SU-DHL-6 (cell line): Measurements from ENCODE around the gene UBALD2.
A peak's percentile ranks its signal among the peaks of the same experiment; 100 is the strongest.
"Not testable (repeated sequence)": the region's sequence is repeated elsewhere in the genome, so short reads cannot be mapped to it uniquely, and the experiment has no call there.

Source experiments
- H2AFZ ChIP-seq: fragments of 200-600 bp; sonication (generic); 2 replicates; pipeline ENCODE4 v1.6.1; 2014; ENCODE audit warnings: low read depth, mild to moderate bottlenecking, moderate library complexity, mixed read lengths, antibody characterized with exemption, low read length; ENCODE audit not compliant: severe bottlenecking
- H3F3A ChIP-seq: fragments of 200-600 bp; shearing (Covaris generic); 2 replicates; pipeline ENCODE4 v1.6.0; 2016; ENCODE audit warnings: antibody characterized with exemption, mild to moderate bottlenecking; ENCODE audit not compliant: insufficient read depth
- H3K27ac ChIP-seq: fragments of 200-600 bp; sonication (generic); 2 replicates; pipeline ENCODE4 v1.5.1; 2016; ENCODE audit warnings: low read depth, mild to moderate bottlenecking, low read length, moderate library complexity, mixed read lengths
- H3K27me3 ChIP-seq: fragments of 200-600 bp; sonication (generic), shearing (Covaris generic); 2 replicates; pipeline ENCODE4 v1.6.0; 2014; ENCODE audit warnings: mild to moderate bottlenecking, low read length
- H3K36me3 ChIP-seq: fragments of 200-600 bp; sonication (generic); 2 replicates; pipeline ENCODE4 v1.6.1; 2014; ENCODE audit warnings: mild to moderate bottlenecking, low read length, mixed read lengths
- H3K4me2 ChIP-seq: fragments of 300-600, 200-600 bp; shearing (Covaris generic), sonication (generic); 2 replicates; pipeline ENCODE4 v1.6.0; 2014; ENCODE audit warnings: low read length, low read depth, mild to moderate bottlenecking; ENCODE audit not compliant: poor library complexity, severe bottlenecking
- H3K4me3 ChIP-seq: fragments of 200-600 bp; sonication (generic); 2 replicates; pipeline ENCODE4 v1.5.1; 2014; ENCODE audit warnings: antibody characterized with exemption, low read length, mild to moderate bottlenecking, mixed read lengths; ENCODE audit not compliant: insufficient read depth, poor library complexity, severe bottlenecking
- H3K79me2 ChIP-seq: fragments of 200-600 bp; sonication (generic); 2 replicates; pipeline ENCODE4 v1.6.1; 2014; ENCODE audit warnings: mild to moderate bottlenecking, low read length, moderate library complexity; ENCODE audit not compliant: insufficient read depth
- H3K9ac ChIP-seq: fragments of 200-600 bp; sonication (generic); 2 replicates; pipeline ENCODE4 v1.7.0; 2014; ENCODE audit warnings: mild to moderate bottlenecking, low read length
- H3K9me2 ChIP-seq: fragments of 200-600 bp; sonication (generic); replicated peaks from 2 replicates; pipeline ENCODE4 v1.6.1; 2014; ENCODE audit warnings: low read length; ENCODE audit not compliant: insufficient read depth
- H3K9me3 ChIP-seq: fragments of 200-600 bp; sonication (generic); 2 replicates; pipeline ENCODE4 v1.6.1; 2014; ENCODE audit warnings: low read length, mixed read lengths; ENCODE audit not compliant: insufficient read depth
- H4K20me1 ChIP-seq: fragments of 200-600 bp; sonication (generic); 2 replicates; pipeline ENCODE4 v1.6.1; 2014; ENCODE audit warnings: low read depth, mild to moderate bottlenecking, antibody characterized with exemption, low read length, moderate library complexity, mixed read lengths
- EZH2phosphoT487 ChIP-seq: fragments of 200-600 bp; sonication (generic), shearing (Covaris generic); conservative IDR thresholded peaks from 2 replicates; pipeline ENCODE4 v1.6.1; 2018; ENCODE audit warnings: mild to moderate bottlenecking, antibody characterized with exemption, low read length, moderate library complexity, mixed read lengths
- TF ChIP-seq, protein P1 (sequence below): fragments of 200-600 bp; sonication (generic); IDR thresholded peaks from one replicate; pipeline ENCODE4 v1.5.1; 2017; ENCODE audit warnings: antibody characterized with exemption, mild to moderate bottlenecking, low read length, moderate library complexity; ENCODE audit not compliant: insufficient read depth, poor library complexity, severe bottlenecking

Gene UBALD2

DNA sequence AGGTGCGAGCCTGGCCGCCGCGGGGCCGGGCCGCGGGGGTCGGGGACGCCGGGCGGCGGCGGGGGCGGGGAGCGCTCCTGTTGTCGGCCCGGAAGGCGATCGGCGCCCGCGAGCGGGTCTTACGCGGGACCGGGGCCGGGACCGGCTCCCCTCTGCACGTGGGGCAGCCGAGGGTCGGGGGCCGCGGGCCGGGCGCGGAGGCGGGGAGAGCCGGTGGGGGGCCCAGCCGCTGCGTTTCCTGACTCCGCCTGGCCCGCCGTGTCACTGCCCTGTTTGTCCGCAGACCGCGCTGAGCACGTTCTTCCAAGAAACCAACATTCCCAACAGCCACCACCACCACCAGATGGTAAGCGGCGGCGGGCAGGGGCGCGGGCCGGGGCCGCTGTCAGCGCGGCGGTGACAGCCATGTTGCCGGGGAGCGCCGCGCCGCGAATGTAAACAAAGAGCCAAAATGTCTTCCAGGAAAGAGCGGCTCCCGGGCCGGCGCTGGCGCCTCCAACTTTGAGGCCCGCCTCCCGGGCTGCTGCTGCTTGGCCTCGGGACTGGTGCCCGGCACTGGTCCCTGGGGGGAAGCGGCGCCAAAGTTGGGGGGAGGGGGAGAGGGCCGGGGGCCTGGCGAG lies 586 bp downstream of the UBALD2 start:
- H3K36me3 ChIP-seq, result no peaks in the 10 kb centered on the region
- peak overlapping the region; percentile 96 for H3K4me2 ChIP-seq
- peak overlapping the region; percentile 81 for H3K4me3 ChIP-seq
- H3K9me2 ChIP-seq, result no peaks in the 10 kb centered on the region
- H3K27me3 ChIP-seq, result no peaks in the 10 kb centered on the region
- H3K79me2 ChIP-seq, result peaks cover 25% of the 10 kb centered on the region
- TF ChIP-seq, protein P1, sequence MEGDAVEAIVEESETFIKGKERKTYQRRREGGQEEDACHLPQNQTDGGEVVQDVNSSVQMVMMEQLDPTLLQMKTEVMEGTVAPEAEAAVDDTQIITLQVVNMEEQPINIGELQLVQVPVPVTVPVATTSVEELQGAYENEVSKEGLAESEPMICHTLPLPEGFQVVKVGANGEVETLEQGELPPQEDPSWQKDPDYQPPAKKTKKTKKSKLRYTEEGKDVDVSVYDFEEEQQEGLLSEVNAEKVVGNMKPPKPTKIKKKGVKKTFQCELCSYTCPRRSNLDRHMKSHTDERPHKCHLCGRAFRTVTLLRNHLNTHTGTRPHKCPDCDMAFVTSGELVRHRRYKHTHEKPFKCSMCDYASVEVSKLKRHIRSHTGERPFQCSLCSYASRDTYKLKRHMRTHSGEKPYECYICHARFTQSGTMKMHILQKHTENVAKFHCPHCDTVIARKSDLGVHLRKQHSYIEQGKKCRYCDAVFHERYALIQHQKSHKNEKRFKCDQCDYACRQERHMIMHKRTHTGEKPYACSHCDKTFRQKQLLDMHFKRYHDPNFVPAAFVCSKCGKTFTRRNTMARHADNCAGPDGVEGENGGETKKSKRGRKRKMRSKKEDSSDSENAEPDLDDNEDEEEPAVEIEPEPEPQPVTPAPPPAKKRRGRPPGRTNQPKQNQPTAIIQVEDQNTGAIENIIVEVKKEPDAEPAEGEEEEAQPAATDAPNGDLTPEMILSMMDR, result no peak
- no peak for TF ChIP-seq EZH2phosphoT487
- no peaks in the 10 kb centered on the region for H3K9me3 ChIP-seq
- H2AFZ ChIP-seq, result no peak overlapping the region
- H4K20me1 ChIP-seq, result no peaks in the 10 kb centered on the region
- H3F3A ChIP-seq, result peaks cover 75% of the 10 kb centered on the region
- H3K27ac ChIP-seq, result peak overlapping the region; percentile 98
- H3K9ac ChIP-seq, result peak overlapping the region; percentile 79

DNA sequence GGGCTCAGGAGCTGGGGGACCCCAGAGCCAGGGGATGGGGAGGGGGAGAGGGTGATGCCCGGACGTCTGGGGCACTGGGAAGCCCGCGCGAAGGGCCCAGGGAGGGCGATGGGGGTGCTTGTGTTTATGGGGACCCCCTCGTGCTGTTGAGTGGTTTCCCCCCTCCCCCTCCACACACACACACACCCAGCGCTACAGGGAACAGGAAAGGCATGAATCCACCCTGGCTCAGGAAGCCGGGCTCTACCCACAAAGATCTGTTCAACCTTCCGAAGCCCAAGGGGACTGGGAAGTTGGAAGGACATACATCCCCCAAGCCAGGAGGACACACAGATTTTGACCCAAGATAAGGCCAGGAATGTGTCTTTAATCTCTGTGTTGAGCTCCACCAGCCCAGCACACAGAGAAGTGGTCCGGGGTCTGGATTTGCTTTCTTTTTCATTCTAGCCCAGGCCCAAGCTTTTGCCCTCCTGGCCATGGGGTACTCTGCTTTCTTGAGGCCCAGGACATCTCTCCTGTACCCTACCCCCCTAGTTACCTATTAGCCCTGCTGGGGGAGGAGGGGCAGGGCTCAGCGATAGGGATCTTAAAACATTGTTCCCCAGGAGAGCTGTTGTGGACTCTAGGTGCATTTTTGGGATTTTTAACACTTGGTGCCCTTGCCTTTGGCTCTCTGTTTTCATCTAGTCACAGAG lies 1.2 kb downstream of the UBALD2 start:
- peaks cover 25% of the 10 kb centered on the region for H3K79me2 ChIP-seq
- H3K9me3 ChIP-seq, result no peaks in the 10 kb centered on the region
- no peaks in the 10 kb centered on the region for H3K9me2 ChIP-seq
- peak overlapping the region; percentile 96 for H3K4me2 ChIP-seq
- H3F3A ChIP-seq, result peaks cover 75% of the 10 kb centered on the region
- H4K20me1 ChIP-seq, result no peaks in the 10 kb centered on the region
- no peak for TF ChIP-seq EZH2phosphoT487
- TF ChIP-seq, protein P1, result no peak
- no peaks in the 10 kb centered on the region for H3K36me3 ChIP-seq
- peak overlapping the region; percentile 79 for H3K9ac ChIP-seq
- H3K27me3 ChIP-seq, result no peaks in the 10 kb centered on the region
- H3K27ac ChIP-seq, result peak overlapping the region; percentile 98
- H2AFZ ChIP-seq, result no peak overlapping the region
- peak overlapping the region; percentile 81 for H3K4me3 ChIP-seq

GRCh38 chr17:76267051-76267576 lies 2.0 kb downstream of the UBALD2 start:
- TF ChIP-seq EZH2phosphoT487, result no peak
- TF ChIP-seq, protein P1, result no peak
- Histone ChIP-seq H3K4me3 (peak overlapping the region; percentile 81), H3K27me3 (no peaks in the 10 kb centered on the region), H3K9ac (peak overlapping the region; percentile 79), H4K20me1 (no peaks in the 10 kb centered on the region), H2AFZ (no peak overlapping the region), H3F3A (peaks cover 76% of the 10 kb centered on the region), H3K27ac (peak overlapping the region; percentile 98), H3K9me2 (no peaks in the 10 kb centered on the region), H3K9me3 (no peaks in the 10 kb centered on the region), H3K79me2 (peaks cover 25% of the 10 kb centered on the region), H3K36me3 (no peaks in the 10 kb centered on the region), H3K4me2 (peak overlapping the region; percentile 96)

GRCh38 chr17:76267581-76268001 lies 2.4 kb downstream of the UBALD2 start:
- H3K9me3 ChIP-seq, H3K27me3 ChIP-seq, H4K20me1 ChIP-seq, H2AFZ ChIP-seq, H3K9me2 ChIP-seq, H3K36me3 ChIP-seq: not testable (repeated sequence)
- H3K79me2 ChIP-seq, result peaks cover 25% of the 10 kb centered on the region
- peak overlapping the region; percentile 98 for H3K27ac ChIP-seq
- H3F3A ChIP-seq, result peaks cover 79% of the 10 kb centered on the region
- peak overlapping the region; percentile 79 for H3K9ac ChIP-seq
- peak overlapping the region; percentile 96 for H3K4me2 ChIP-seq
- H3K4me3 ChIP-seq, result peak overlapping the region; percentile 40
